HG03457 (cell line): ENCODE results near the gene RCHY1.

Experiments
- ATAC-seq: cut with Tn5 transposase; IDR thresholded peaks from one replicate; pipeline ENCODE4 v1.9.1; 2021; ENCODE audit warnings: moderate number of reproducible peaks; ENCODE audit not compliant: unreplicated experiment

RCHY1 gene

GRCh38 chr4:75429208-75429607 is 85.0 kb downstream of the RCHY1 start:
- ATAC-seq, result no peak
